ENCODE measurements around the gene PPDPF.

The PPDPF gene

GRCh38 chr20:63539092-63539430, 18.5 kb downstream of the PPDPF start:
- DNase-seq: no peak

GRCh38 chr20:63539441-63540370, 19.1 kb downstream of the PPDPF start:
- DNase-seq: no peak

- no peak for DNase-seq
Measured at GRCh38 chr20:63540417-63541186, 20.0 kb downstream of the PPDPF start.

GRCh38 chr20:63541371-63541770, 20.8 kb downstream of the PPDPF start:
- DNase-seq: no peak

- DNase-seq: no peak
Measured at GRCh38 chr20:63542031-63542559, 21.5 kb downstream of the PPDPF start.

- DNase-seq: no peak
Measured at GRCh38 chr20:63542696-63543095, 22.1 kb downstream of the PPDPF start.

GRCh38 chr20:63543131-63543530, 22.6 kb downstream of the PPDPF start:
- DNase-seq: no peak

- DNase-seq: no peak
Measured at GRCh38 chr20:63543733-63544132, 23.2 kb downstream of the PPDPF start.

- DNase-seq: no peak
Measured at GRCh38 chr20:63544241-63544957, 23.8 kb downstream of the PPDPF start.

- DNase-seq: no peak
Measured at GRCh38 chr20:63544958-63545516, 24.5 kb downstream of the PPDPF start.

GRCh38 chr20:63545814-63546213, 25.2 kb downstream of the PPDPF start:
- DNase-seq: no peak

- DNase-seq: no peak
Measured at GRCh38 chr20:63546256-63546955, 25.8 kb downstream of the PPDPF start.

- no peak for DNase-seq
Measured at GRCh38 chr20:63546956-63547724, 26.6 kb downstream of the PPDPF start.

GRCh38 chr20:63547725-63548480, 27.3 kb downstream of the PPDPF start, which contains the start of gene SRMS:
Gene SRMS (minus strand): TSS chr20:63547749. CDS start chr20:63547463, 286 bp downstream.
- no peak for DNase-seq

- no peak for DNase-seq
Measured at GRCh38 chr20:63548542-63548941, 28.0 kb downstream of the PPDPF start.

GRCh38 chr20:63549019-63549418, 28.5 kb downstream of the PPDPF start:
- DNase-seq: no peak

- no peak for DNase-seq
Measured at GRCh38 chr20:63549679-63550282, 29.2 kb downstream of the PPDPF start.

GRCh38 chr20:63551068-63551467, 30.5 kb downstream of the PPDPF start:
- DNase-seq: no peak

GRCh38 chr20:63552481-63553249, 32.1 kb downstream of the PPDPF start:
- DNase-seq: no peak
